Activated CD8-positive, alpha-beta memory T cell treated with anti-CD3 and anti-CD28 coated beads, Interleukin-2, amount 50 U/mL, for 48 hours (primary cell): ENCODE measurements around the gene FUZ.

Experiments used
- DNase-seq: peaks from one replicate; pipeline ENCODE4 v3.0.0-alpha.2; 2020

The FUZ gene

DNA sequence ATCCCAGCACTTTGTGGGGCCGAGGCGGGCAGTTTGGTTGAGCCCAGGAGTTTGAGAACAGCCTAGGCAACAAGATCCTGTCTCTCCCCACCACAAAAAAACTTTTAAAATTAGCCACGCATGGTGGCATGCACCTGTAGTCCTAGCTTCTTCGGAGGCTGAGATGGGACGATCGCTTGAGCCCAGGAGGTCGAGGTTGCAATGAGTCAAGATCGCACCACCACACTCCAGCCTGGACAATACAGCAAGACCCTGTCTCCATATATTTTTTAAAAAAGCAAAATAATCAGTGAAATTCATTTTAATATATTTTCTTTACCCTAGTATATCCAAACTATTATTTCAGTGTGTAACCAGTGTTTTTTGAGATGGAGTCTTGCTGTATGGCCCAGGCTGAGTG lies 38.1 kb downstream of the FUZ start:
- DNase-seq = no peak

DNA sequence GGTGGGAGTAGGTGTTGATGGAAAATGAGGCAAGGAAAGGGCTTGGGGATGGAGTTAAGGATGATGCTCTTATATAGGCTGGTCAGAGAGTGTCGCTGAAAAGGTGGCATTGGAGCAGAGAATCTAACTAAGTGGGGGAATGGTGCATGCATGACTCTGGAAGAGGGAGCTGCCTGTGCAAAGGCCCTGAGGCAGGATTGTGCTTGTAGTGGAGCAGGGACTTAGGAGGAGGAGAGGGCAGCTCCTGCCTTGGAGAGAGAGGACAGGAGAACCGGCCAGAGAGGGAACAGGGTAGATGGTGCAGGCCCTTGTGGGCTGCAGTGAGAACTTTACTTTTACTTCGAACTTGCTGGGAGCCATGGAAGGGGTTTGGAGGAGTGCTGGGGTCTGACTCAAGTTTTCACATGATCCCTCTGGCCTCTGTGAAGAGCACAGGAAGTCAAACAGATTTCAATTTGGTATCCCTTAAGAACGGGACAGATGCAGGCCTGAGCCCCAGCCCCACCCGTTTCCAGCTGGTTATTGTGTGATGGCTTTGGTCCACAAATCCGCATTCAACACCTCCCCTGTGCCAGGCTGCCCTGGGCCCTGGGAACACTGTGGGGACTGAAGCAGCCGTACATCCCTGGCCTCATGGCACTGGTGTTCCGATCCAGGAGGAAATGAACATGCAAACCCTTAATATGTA lies 39.3 kb downstream of the FUZ start:
- DNase-seq = no peak

DNA sequence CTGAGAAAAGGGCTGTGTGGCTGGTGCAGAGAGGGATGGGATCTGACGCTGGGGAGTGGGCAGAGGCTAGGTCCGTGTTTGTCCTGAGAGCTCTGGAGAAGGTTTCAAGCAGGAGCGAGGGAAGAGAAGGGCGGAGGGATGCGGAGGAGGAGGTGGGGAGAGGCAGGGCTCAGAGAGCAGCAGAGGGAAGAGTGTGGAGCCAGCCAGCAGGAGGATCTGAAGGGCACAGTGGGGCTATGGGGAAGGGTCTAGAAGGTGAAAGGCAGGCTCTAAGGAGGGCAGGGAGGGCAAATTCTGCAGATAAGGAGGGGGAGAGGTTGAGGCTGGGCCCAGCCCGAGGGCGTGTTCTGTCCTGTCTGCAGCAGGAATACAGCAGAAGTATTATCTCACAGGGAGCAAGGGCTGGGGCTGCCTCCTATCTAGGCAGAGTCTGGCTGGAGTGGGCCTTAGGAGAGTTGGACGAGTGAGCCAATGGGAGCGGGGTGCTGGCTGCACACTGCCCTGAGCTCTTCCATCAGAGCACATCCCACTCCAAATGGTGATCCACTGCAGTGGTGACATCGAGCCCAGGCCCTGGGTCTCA lies 40.2 kb downstream of the FUZ start:
- DNase-seq = no peak

DNA sequence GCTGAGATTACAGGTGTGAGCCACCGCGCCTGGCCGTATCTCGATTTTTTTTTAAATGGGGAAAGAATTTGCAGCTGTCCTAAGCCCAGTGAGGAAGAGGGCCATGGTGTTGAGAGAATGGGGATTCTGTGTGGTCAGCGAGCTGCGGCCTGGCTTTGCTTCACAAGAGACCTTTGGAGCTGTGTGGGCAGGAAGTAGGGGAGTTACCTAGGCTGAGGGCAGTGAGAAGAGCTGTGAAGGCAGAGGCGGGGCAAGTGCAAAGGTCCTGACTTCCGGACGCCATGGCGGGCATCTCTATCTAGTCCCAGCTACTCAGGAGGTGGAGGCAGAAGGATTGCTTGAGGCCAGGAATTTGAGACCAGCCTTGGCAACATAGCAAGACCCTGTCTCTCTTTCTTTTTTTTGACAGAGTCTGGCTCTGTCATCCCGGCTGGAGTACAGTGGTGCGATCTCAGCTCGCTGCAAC lies 41.4 kb downstream of the FUZ start:
- no peak for DNase-seq

DNA sequence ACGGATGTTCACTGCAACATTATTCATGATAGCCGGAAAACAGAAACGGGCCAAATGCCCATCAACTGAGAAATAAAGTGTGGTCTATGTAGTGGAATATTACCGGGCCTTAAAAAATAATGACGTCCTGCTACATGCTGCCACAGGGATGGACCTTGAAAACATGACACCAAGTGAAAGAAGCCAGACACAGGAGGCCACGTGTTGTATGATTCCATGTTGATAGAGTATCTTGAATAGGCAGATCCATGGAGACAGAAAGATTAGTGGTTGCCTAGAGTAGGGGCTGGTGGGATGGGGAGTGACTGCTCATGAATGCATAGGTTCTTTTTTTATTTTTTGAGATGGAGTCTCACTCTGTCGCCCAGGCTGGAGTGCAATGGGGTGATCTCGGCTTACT lies 42.6 kb downstream of the FUZ start:
- DNase-seq = no peak

DNA sequence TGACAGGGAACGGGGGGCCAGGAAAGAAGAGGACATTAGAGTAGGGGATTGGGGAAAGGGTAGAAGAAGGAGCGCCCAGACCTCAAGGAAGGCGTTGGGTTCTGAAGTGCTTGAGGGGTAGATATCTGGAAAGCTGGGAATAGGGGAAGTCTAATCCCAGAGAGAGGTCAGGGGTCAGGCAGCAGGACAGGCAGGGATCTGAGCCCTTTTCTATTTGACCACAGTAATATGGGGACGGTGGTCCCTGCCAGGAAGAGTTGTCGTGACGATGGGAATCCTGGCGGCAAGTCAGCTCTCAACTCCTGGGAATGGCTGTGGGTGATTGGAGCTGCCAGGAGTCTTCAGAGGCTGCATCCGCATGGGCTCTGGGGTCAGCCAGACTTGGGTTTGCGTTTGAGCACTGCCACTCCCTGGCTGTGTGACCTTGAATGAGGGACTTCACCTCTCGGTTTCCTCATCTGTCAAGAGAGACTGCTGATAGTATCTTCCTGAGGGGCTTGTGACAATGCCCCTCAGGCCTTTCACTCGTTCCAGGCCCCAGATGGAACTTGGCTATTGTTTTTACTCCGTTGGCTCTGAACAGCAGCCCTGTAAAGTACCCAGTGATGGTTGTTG lies 45.0 kb downstream of the FUZ start:
- DNase-seq = no peak

DNA sequence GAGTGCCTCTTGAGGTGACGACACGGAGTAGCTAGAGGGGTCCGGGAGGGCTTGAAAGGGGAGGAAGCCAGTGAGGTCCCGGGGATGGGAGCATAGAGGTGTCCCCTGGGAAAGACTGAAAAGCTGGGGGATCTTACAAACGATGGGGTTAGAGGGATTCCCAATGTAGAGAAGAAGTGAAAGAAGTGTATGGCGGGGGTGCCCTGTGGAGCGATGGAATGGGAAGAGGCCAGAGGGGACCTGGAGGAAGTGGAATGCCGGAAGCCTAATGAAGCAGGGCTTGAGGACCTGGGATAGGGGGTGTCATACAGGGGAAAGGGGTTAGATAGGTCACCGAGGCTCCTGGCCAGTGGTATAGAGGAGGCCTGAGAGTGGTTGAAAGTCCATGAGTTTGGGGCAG lies 45.7 kb downstream of the FUZ start:
- no peak for DNase-seq

DNA sequence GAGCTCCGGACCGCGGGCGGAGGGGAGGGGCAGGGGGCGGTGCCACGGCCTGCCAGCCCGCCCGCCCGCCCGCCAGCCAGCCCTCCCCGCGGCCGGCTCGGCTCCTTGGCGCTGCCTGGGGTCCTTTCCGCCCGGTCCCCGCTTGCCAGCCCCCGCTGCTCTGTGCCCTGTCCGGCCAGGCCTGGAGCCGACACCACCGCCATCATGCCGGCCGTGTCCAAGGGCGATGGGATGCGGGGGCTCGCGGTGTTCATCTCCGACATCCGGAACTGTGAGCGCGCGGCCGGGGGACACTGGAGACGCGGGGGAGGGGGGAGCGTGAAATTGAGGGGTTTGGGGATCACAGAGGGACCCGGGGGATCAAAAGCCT lies 46.2 kb downstream of the FUZ start, which contains the start of gene AP2A1:
Gene AP2A1, plus strand, starts transcription at position 72 of the 370 bp plus-strand sequence. Its CDS starts 133 bp downstream, at position 205.
- no peak for DNase-seq

DNA sequence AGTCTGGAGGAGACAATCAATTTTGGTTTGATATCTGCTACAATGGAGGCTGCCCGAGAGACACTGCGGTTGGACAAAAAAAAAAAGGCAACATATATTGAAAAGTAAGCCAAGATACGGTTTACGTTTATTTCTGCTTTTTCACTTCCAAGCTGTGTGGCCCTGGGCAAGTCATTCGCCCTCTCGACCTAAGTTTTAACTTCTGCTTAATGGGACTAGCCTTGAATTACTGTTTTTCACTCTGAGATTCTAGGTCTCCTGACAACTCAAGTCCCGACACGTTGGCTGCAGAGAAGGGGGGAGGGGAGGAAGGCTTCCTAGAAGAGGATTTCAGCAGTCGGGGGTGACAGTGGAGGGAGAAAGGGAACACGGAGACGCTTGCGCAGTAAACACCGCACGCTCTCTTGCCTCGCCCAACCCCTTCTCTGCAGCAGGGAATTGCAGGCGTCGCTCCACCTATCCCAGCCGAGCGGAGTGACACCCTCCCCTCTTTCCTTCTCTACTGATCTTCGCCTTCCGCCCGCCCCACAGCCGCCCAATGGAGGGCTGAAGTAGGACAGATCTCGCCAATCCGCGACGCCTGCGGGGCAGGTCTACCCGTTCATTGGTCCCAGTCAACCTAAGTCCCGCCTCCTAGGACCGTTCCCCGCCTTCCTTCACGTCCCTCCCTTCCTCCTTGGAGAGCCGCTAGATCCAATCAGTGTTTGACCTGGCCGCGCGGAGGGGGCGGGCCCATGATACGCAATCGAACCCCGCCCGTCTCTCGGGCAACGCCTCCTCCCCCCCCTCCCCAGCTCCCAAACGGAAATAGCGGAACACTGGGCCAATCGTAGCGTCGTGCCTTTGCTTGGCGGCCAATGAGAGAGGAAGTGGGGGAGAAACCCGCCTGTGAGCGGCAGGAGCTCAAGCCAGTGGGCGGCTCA lies 46.8 kb downstream of the FUZ start:
- peak; percentile 96 for DNase-seq

DNA sequence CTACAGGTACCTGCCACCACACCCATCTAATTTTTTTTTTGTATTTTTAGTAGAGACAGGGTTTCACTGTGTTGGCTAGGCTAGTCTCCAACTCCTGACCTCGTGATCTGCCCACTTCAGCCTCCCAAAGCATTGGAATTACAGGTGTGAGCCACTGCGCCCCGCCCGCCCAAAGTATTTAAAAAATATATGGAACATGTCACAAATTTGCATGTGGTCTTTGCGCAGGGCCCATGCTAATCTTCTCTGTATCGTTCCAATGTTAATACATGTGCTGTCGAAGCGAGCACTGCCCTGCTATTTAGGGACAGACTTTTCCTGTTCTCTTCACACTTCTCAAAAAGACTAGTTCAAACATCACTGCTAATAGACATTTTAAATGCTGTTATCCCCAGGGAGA lies 48.8 kb downstream of the FUZ start:
- DNase-seq = no peak

DNA sequence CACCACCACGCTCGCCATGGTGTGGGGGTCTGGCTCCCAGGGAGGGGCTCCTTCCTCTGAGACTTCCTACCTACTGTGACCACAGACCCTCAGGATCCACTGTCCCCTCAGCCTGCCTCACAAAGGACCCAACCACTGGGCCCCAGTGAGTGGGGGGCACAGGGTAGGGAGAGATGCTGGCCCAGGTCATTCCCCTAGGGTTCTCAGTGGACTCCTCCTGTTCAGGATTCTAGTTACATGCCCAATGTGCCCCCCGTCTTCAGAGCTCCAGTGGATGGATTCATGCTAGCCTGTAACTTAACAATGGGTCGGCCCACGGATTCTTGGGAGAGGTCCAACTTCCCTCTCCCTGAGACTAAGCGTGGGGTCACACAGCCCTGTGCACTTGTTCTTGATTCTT lies 49.9 kb downstream of the FUZ start, which contains the start of gene TSKS:
Gene TSKS, minus strand, starts transcription at position 77 of the 400 bp plus-strand sequence. Its CDS starts 59 bp downstream, at position 18.
- DNase-seq = no peak

DNA sequence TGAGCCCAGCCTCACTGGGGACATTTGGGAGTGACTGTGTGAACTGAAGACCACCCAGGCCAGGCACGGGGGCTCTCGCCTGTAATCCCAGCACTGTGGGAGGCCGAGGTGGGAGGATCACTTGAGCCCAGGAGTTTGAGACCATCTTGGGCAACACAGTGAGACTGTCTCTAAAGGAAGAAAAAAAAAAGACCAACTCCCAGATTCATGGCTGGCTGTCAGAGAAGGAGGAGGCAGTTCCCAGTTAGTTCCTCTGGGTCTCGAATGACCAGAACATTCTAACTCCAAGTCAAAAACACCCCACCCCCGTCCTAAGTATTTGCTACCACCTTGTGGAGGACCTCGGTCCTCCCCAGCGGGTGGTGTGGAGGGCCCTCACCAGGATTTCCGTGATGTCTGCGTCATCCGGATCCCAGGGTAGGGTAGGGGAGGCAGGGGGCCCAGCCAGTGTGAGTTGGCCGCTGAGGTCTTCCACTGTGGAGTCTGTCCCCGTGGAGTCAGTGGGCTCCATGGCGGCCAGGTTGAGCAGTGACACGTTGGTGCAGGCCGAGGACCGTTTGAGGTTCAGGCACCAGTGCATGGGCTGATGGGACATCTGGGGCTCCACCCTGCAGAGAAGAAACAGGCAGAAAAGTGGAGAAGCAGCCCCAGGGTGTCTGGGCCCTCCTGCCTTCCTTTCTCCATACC lies 51.3 kb downstream of the FUZ start:
- no peak for DNase-seq

DNA sequence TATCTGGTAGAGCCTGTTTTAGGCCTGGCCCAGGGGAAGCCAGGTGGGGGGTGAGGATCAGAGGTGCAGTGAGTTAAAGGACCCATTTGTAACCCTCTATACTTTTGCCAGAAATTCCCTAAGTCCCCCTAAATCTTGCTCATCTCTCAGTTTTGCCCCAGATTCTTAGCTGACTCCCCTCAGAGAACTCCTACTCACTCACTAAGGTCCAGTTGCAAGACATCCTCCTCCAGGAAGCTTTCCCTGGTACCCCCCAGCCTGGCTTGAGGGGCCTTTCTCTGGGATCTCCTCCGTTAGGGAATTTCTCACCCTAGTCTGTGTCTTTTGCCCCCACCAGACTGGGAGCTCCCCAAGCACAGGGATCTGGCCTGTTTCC lies 51.9 kb downstream of the FUZ start:
- no peak for DNase-seq

DNA sequence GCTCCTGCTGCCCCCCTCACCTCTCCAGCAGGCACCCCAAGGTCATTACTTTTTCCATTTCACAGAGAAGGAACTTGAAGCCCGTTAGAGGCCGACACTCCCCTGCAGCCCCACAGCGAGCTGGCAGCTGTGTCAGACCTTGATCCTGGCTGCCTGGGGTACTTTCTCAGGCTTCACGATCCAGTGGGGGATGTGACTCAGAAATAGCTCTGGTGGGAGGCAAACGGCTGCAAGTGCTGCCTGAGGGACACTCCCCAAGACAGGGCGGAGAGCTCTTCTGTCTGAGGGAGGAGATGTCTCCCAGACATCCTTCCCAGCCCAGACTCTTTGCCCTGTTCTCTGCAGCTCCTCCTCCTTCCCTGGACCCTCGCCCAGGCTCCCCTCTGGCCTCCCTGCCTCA lies 54.8 kb downstream of the FUZ start:
- no peak for DNase-seq
